Naive thymus-derived CD4-positive, alpha-beta T cell (primary cell): ENCODE results near the gene UMPS. TPM values are rescaled to one million over a fixed set of nuclear protein-coding genes. Genes with fewer than 3 reads are reported as not detected.
"Not testable (repeated sequence)": the region's sequence is repeated elsewhere in the genome, so short reads cannot be mapped to it uniquely, and the experiment has no call there.

ENCODE experiments used
- ATAC-seq: fragments of 150-1000 bp; cut with Tn5 transposase; 2 replicates; pipeline ENCODE4 v1.10.0; 2021; ENCODE audit warnings: mild to moderate bottlenecking, moderate library complexity
- CTCF ChIA-PET: fragments of 350-600 bp; sonication (Branson Sonifier 250); formaldehyde crosslinking; loops from one replicate; lab custom pipeline; 2021; ENCODE audit warnings: antibody characterized with exemption; lab: Charles Lee
- POLR2A ChIA-PET: fragments of 350-600 bp; sonication (Branson Sonifier 250); formaldehyde crosslinking; loops from one replicate; lab custom pipeline; 2021; ENCODE audit warnings: antibody characterized with exemption, inconsistent platforms; lab: Charles Lee
- DNase-seq, 9 donors: peaks; one replicate each; pipeline versions ENCODE4 v3.0.0 to v3.0.0-alpha.2; 2020 to 2022; ENCODE audit warnings: mixed read lengths in 1 of 9
- H3K27ac ChIP-seq: one replicate; pipeline ENCODE4 v1.7.0; 2013; ENCODE audit warnings: mild to moderate bottlenecking, low read depth, low read length, moderate library complexity
- H3K27me3 ChIP-seq, 2 donors: one replicate each; pipeline ENCODE4 v1.7.0; 2013; ENCODE audit warnings: low read length in 2 of 2, mild to moderate bottlenecking in 2 of 2, moderate library complexity in 2 of 2; ENCODE audit not compliant: control insufficient read depth in 2 of 2, insufficient read depth in 2 of 2
- H3K36me3 ChIP-seq, 3 experiments: 1 replicate in 2 of 3; 2 replicates in 1 of 3; pipeline ENCODE4 v1.7.0; 2013; ENCODE audit warnings: low read length in 3 of 3, mild to moderate bottlenecking in 3 of 3, moderate library complexity in 1 of 3; ENCODE audit not compliant: insufficient read depth in 3 of 3, control insufficient read depth in 2 of 3
- H3K4me1 ChIP-seq, 2 donors: one replicate each; pipeline ENCODE4 v1.7.0; 2013; ENCODE audit warnings: low read length in 2 of 2, mild to moderate bottlenecking in 2 of 2, moderate library complexity in 1 of 2; ENCODE audit not compliant: control insufficient read depth in 2 of 2, insufficient read depth in 2 of 2
- H3K4me3 ChIP-seq: 2 replicates; pipeline ENCODE4 v1.7.0; 2013; ENCODE audit warnings: mild to moderate bottlenecking, low read length
- H3K9me3 ChIP-seq, 3 experiments: 1 replicate in 2 of 3; 2 replicates in 1 of 3; pipeline ENCODE4 v1.7.0; 2013; ENCODE audit warnings: low read length in 3 of 3; ENCODE audit not compliant: control insufficient read depth in 2 of 3
- H3K27ac Mint-ChIP-seq, 9 donors: one replicate each; pipeline ENCODE4 v1.8.0; 2020 to 2022; ENCODE audit warnings: mixed read lengths in 9 of 9, mild to moderate bottlenecking in 8 of 9, moderate library complexity in 5 of 9, inconsistent platforms in 2 of 9
- H3K27me3 Mint-ChIP-seq, 5 donors: one replicate each; pipeline ENCODE4 v1.8.0; 2021 to 2022; ENCODE audit warnings: mixed read lengths in 5 of 5, mild to moderate bottlenecking in 1 of 5
- H3K36me3 Mint-ChIP-seq, 5 donors: one replicate each; pipeline ENCODE4 v1.8.0; 2020 to 2022; ENCODE audit warnings: mixed read lengths in 5 of 5, mild to moderate bottlenecking in 3 of 5, inconsistent platforms in 1 of 5
- H3K4me1 Mint-ChIP-seq, 7 donors: one replicate each; pipeline ENCODE4 v1.8.0; 2020 to 2022; ENCODE audit warnings: mixed read lengths in 7 of 7, mild to moderate bottlenecking in 3 of 7, inconsistent platforms in 1 of 7
- H3K4me3 Mint-ChIP-seq, 10 donors: one replicate each; pipeline ENCODE4 v1.8.0; 2020 to 2022; ENCODE audit warnings: mild to moderate bottlenecking in 10 of 10, mixed read lengths in 10 of 10, moderate library complexity in 6 of 10, inconsistent platforms in 2 of 10
- H3K9me3 Mint-ChIP-seq, 11 donors: one replicate each; pipeline ENCODE4 v1.8.0; 2020 to 2022; ENCODE audit warnings: mixed read lengths in 11 of 11, mild to moderate bottlenecking in 4 of 11, inconsistent platforms in 1 of 11, moderate library complexity in 1 of 11
- intact Hi-C, 2 donors: fragments of 100-400 bp; cut with micrococcal nuclease; formaldehyde crosslinking; loops; one replicate each; pipeline ENCODE4 v1.15.1; 2023
- polyA plus RNA-seq, 2 donors: library from polyadenylated mRNA; unstranded; fragments of 300-500 nt; fragmentation: Illumina TruSeq; gene quantifications; one replicate each; pipeline ENCODE4 v1.2.3, GENCODE V29; 2021
- total RNA-seq, 6 experiments: library from RNA in 5 of 6; stranded (reverse) in 5 of 6; gene quantifications; 1 replicate in 5 of 6; 2 replicates in 1 of 6; pipeline ENCODE4 v1.2.3 and lab custom pipeline; 2021 to 2026

Gene UMPS
- total and polyA plus RNA-seq, 7 experiments from 2014 or later: 13.2 to 41.8 (median 24.8) TPM

DNA sequence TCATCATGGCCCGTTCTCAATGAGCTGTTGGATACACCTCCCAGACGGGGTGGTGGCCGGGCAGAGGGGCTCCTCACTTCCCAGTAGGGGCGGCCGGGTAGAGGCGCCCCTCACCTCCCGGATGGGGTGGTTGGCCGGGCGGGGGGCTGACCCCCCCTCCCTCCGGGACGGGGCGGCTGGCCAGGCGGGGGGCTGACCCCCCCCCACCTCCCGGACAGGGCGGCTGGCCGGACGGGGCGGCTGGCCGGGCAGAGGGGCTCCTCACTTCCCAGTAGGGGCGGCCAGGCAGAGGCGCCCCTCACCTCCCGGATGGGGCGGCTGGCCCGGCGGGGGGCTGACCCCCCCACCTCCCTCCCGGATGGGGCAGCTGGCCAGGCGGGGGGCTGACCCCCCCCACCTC lies 19.6 kb downstream of the UMPS start:
- peaks cover 0 to 11% (median 7%) of the 10 kb centered on the region in 5 donors for H3K27me3 Mint-ChIP-seq
- DNase-seq, H3K27ac Mint-ChIP-seq, ATAC-seq, POLR2A ChIA-PET, H3K4me1 ChIP-seq, H3K27ac ChIP-seq, H3K4me1 Mint-ChIP-seq, H3K4me3 Mint-ChIP-seq, H3K9me3 Mint-ChIP-seq, H3K36me3 Mint-ChIP-seq, CTCF ChIA-PET, H3K9me3 ChIP-seq, H3K4me3 ChIP-seq, intact Hi-C loops, H3K27me3 ChIP-seq: not testable (repeated sequence)
- H3K36me3 ChIP-seq: peaks cover 0 to 25% (median 5%) of the 10 kb centered on the region in 3 experiments

DNA sequence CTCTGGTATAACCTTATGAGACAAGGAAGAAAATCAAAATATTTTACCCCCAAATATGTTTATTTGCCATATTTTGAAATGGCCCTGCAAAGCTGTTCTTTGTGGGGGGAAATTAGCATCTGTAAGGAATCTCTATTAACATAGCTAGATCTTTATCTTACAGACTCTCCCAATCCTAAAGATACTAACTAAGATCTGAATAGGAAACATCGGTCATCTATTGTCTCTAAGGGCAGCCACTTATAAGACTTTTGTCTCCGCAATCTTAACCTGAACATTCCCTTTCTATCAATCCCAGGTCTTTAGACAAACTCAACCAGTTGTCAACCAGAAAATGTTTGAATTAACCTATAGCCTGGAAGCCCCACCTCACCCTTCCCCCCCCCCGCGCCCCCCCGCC lies 21.2 kb downstream of the UMPS start:
- Mint-ChIP-seq H3K27ac (no peak overlapping the region), H3K36me3 (peaks cover 0 to 4% (median 0%) of the 10 kb centered on the region in 5 donors), H3K4me1 (peaks cover 0 to 1% (median 0%) of the 10 kb centered on the region in 7 donors), H3K9me3 (peaks cover 0 to 1% (median 0%) of the 10 kb centered on the region in 11 donors), H3K27me3 (peaks cover 0 to 11% (median 7%) of the 10 kb centered on the region in 5 donors), H3K4me3 (no peak overlapping the region)
- Histone ChIP-seq H3K27ac (no peak overlapping the region), H3K4me1 (no peaks in the 10 kb centered on the region), H3K27me3 (no peaks in the 10 kb centered on the region), H3K4me3 (no peak overlapping the region), H3K36me3 (peaks cover 0 to 8% (median 2%) of the 10 kb centered on the region in 3 experiments), H3K9me3 (no peaks in the 10 kb centered on the region)
- no peak for ATAC-seq
- ChIA-PET CTCF (interaction anchor here (1.4 kb wide), 1 partner anchor 10 kb away, joined by 4 read pairs; no protein-coding TSS in a partner anchor), POLR2A (no interaction called here)
- intact Hi-C loops: no loop called here
- DNase-seq: no peak

- ATAC-seq (no peak), DNase-seq (no peak)
- peaks cover 0 to 4% (median 0%) of the 10 kb centered on the region in 3 experiments for H3K36me3 ChIP-seq
- ChIA-PET POLR2A (no interaction called here), CTCF (interaction anchor here (1.4 kb wide), 1 partner anchor 9 kb away, joined by 4 read pairs; no protein-coding TSS in a partner anchor)
- Mint-ChIP-seq H3K27me3 (peaks cover 0 to 11% (median 7%) of the 10 kb centered on the region in 5 donors), H3K4me3 (no peak overlapping the region), H3K4me1 (peaks cover 0 to 1% (median 0%) of the 10 kb centered on the region in 7 donors), H3K36me3 (peaks cover 0 to 4% (median 0%) of the 10 kb centered on the region in 5 donors), H3K27ac (no peak overlapping the region), H3K9me3 (peaks cover 0 to 1% (median 0%) of the 10 kb centered on the region in 11 donors)
- H3K27me3 ChIP-seq: no peaks in the 10 kb centered on the region
- no peak overlapping the region for H3K27ac ChIP-seq
- no peaks in the 10 kb centered on the region for H3K9me3 ChIP-seq
- H3K4me1 ChIP-seq: no peaks in the 10 kb centered on the region
- intact Hi-C loops: no loop called here
- H3K4me3 ChIP-seq: no peak overlapping the region
Observed at GRCh38 chr3:124752051-124752450, 21.8 kb downstream of the UMPS start.

GRCh38 chr3:124757926-124758325 lies 27.7 kb downstream of the UMPS start:
- H3K36me3 Mint-ChIP-seq, H3K27me3 Mint-ChIP-seq, H3K9me3 ChIP-seq, POLR2A ChIA-PET, ATAC-seq, H3K4me3 ChIP-seq, H3K27ac Mint-ChIP-seq, H3K27ac ChIP-seq, H3K9me3 Mint-ChIP-seq, H3K4me3 Mint-ChIP-seq, H3K36me3 ChIP-seq, intact Hi-C loops, H3K4me1 Mint-ChIP-seq, H3K4me1 ChIP-seq, H3K27me3 ChIP-seq, DNase-seq: not testable (repeated sequence)
- CTCF ChIA-PET: interaction anchor here (4.9 kb wide), 1 partner anchor 145 kb away, joined by 73 read pairs; no protein-coding TSS in a partner anchor

- intact Hi-C loops: no loop called here
- Mint-ChIP-seq H3K4me1 (peaks cover 0 to 7% (median 5%) of the 10 kb centered on the region in 7 donors), H3K27me3 (no peaks in the 10 kb centered on the region), H3K27ac (no peak overlapping the region), H3K4me3 (no peak overlapping the region), H3K9me3 (peaks cover 0 to 1% (median 0%) of the 10 kb centered on the region in 11 donors), H3K36me3 (no peaks in the 10 kb centered on the region)
- H3K4me1 ChIP-seq: no peaks in the 10 kb centered on the region
- H3K27me3 ChIP-seq: no peaks in the 10 kb centered on the region
- DNase-seq: no peak
- H3K4me3 ChIP-seq: no peak overlapping the region
- no peak for ATAC-seq
- H3K9me3 ChIP-seq: no peaks in the 10 kb centered on the region
- no peaks in the 10 kb centered on the region for H3K36me3 ChIP-seq
- CTCF ChIA-PET: interaction anchor here (0.7 to 4.9 kb wide), 2 partner anchors 144 to 237 kb away, joined by 11 to 73 read pairs; no protein-coding TSS in a partner anchor
- POLR2A ChIA-PET: no interaction called here
- no peak overlapping the region for H3K27ac ChIP-seq
Observed at GRCh38 chr3:124758851-124759635, 28.8 kb downstream of the UMPS start.

DNA sequence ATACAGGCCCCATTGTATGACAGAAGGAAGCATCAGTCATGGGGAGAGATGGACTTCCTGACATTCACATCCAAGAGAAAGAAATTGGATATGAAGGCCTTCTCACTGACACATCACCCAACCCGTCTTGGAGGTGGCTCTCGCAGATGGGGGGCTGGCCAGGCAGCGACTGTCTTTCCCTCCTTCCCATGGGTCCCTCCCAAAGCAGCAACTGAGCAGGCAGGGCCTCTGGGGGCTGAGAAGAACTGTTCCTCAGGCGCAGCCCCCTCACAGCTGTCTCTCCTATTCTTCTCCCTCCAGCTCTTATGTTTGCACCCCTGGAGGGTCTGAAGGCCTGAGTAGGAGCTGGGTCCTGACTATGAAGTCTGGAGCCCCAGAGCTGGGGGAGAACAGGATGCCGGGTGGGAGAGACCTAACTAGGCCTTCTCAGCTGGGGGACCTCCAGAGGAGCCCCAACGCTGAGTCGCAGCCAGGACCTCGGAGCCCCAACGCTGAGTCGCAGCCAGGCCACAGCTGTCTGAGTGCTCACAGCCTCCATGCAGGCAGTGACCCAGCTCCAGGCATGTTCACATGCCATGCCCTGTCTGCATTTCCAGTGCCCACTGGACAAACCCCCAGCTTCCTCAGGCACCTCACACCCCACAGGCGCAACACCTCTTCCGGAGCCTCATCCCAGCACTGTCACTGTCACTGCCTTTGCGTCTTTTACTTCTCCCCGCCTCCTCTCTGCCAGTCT lies 29.6 kb downstream of the UMPS start:
- Mint-ChIP-seq H3K27me3 (no peaks in the 10 kb centered on the region), H3K36me3 (no peaks in the 10 kb centered on the region), H3K27ac (no peak overlapping the region), H3K4me3 (no peak overlapping the region), H3K4me1 (peaks cover 0 to 7% (median 5%) of the 10 kb centered on the region in 7 donors), H3K9me3 (peaks cover 0 to 1% (median 0%) of the 10 kb centered on the region in 11 donors)
- Histone ChIP-seq H3K4me1 (no peaks in the 10 kb centered on the region), H3K36me3 (no peaks in the 10 kb centered on the region), H3K27me3 (no peaks in the 10 kb centered on the region), H3K9me3 (no peaks in the 10 kb centered on the region), H3K4me3 (no peak overlapping the region), H3K27ac (no peak overlapping the region)
- intact Hi-C loops: loop anchor here (2.0 to 10.0 kb wide), 5 partner anchors 237 to 827 kb away; no protein-coding TSS in a partner anchor
- no peak for DNase-seq
- ChIA-PET CTCF (interaction anchor here (0.8 to 4.9 kb wide), 4 partner anchors 117 to 677 kb away, joined by 3 to 73 read pairs (median 6); no protein-coding TSS in a partner anchor), POLR2A (interaction anchor here (1.0 kb wide), 1 partner anchor 27 kb away, joined by 5 read pairs; no protein-coding TSS in a partner anchor)
- ATAC-seq: no peak
